Measurements from ENCODE around the gene C16orf95. TPM values are rescaled to one million over a fixed set of nuclear protein-coding genes. Genes with fewer than 3 reads are reported as not detected.

C16orf95 gene
- total RNA-seq, 2 donors from 2014 or later, result 2.7 TPM; not detected in 1

DNA sequence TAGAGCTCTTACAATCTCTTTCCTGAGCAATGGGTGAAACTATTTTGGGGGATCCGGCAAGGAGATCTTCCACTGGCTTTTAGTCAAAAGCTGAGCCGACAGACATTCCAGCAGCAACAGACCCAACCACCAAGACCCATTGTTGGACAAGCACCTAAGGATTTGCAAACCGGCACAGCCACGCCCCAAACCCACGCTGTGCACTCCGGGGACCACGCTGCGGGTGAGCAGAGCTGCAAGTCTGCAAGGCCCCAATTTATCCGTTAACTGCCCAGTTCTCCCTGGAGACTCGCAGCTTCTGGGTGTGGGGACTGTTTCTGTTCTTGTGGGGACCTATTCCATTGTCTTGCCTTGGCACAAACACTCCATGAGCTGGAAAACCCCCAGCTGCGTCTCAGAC, 45.9 kb downstream of the C16orf95 start:
- Histone ChIP-seq H3K27ac (no peak overlapping the region), H3K36me3 (no peaks in the 10 kb centered on the region), H3K4me3 (no peak overlapping the region), H3K27me3 (replicated peaks; ENCODE audit: insufficient read depth) (no peaks in the 10 kb centered on the region), H3K9me3 (no peaks in the 10 kb centered on the region), H3K4me1 (ENCODE audit: control insufficient read depth in 1 of 2, low read depth in 2 of 2) (peaks cover 0 to 2% of the 10 kb centered on the region in 2 donors)
- DNase-seq (ENCODE audit: low spot score) (no peak), ATAC-seq (ENCODE audit: insufficient number of reproducible peaks, low FRiP score, low read depth) (no peak)
- TF ChIP-seq CTCF (IDR thresholded peaks at IDR 0.05), result no peak

GRCh38 chr16:87267566-87267965, 49.6 kb downstream of the C16orf95 start:
- Histone ChIP-seq H3K9me3 (no peaks in the 10 kb centered on the region), H3K4me3 (no peak overlapping the region), H3K27me3 (replicated peaks; ENCODE audit: insufficient read depth) (no peaks in the 10 kb centered on the region), H3K36me3 (no peaks in the 10 kb centered on the region), H3K27ac (no peak overlapping the region), H3K4me1 (ENCODE audit: control insufficient read depth in 1 of 2, low read depth in 2 of 2) (no peaks in the 10 kb centered on the region)
- no peak for ATAC-seq (ENCODE audit: insufficient number of reproducible peaks, low FRiP score, low read depth)
- TF ChIP-seq CTCF (IDR thresholded peaks at IDR 0.05), result no peak
- DNase-seq (ENCODE audit: low spot score), result no peak

DNA sequence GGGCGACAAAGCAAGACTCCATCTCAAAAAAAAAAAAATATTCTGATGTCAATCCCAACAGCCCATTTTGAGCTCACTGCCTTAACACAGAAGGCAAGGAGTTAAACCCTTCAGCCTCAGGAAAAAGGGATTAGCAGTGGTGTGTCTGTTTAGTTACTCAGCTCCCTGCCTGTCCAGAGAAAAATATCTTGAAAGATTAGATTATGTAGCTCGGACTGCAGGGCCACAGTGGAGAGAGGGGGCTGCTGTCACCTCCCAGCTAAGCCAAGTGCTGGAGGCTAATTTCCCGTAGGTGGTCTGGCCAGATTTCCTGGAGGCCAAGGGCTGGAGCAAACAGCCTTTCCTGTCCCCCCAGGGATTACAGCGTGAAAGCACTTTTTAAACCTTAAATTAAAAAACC, 50.3 kb downstream of the C16orf95 start:
- no peak overlapping the region for H3K4me3 ChIP-seq
- DNase-seq (ENCODE audit: low spot score) (no peak), ATAC-seq (ENCODE audit: insufficient number of reproducible peaks, low FRiP score, low read depth) (no peak)
- no peak overlapping the region for H3K27ac ChIP-seq
- no peak for TF ChIP-seq CTCF (IDR thresholded peaks at IDR 0.05)
- H3K9me3 ChIP-seq, result no peaks in the 10 kb centered on the region
- H3K36me3 ChIP-seq, result no peaks in the 10 kb centered on the region
- H3K4me1 ChIP-seq (ENCODE audit: control insufficient read depth in 1 of 2, low read depth in 2 of 2), result no peaks in the 10 kb centered on the region
- H3K27me3 ChIP-seq (replicated peaks; ENCODE audit: insufficient read depth), result no peaks in the 10 kb centered on the region

- no peak for TF ChIP-seq CTCF (IDR thresholded peaks at IDR 0.05)
- DNase-seq (ENCODE audit: low spot score), result no peak
- Histone ChIP-seq H3K27ac (no peak overlapping the region), H3K9me3 (no peaks in the 10 kb centered on the region), H3K36me3 (no peaks in the 10 kb centered on the region), H3K4me3 (no peak overlapping the region), H3K27me3 (replicated peaks; ENCODE audit: insufficient read depth) (no peaks in the 10 kb centered on the region), H3K4me1 (ENCODE audit: control insufficient read depth in 1 of 2, low read depth in 2 of 2) (no peaks in the 10 kb centered on the region)
- ATAC-seq (ENCODE audit: insufficient number of reproducible peaks, low FRiP score, low read depth), result no peak
These were observed 51.9 kb downstream of the C16orf95 start for GRCh38 chr16:87265261-87265660.

- no peak for TF ChIP-seq CTCF (IDR thresholded peaks at IDR 0.05)
- ATAC-seq (ENCODE audit: insufficient number of reproducible peaks, low FRiP score, low read depth), result no peak
- H3K4me3 ChIP-seq, result no peak overlapping the region
- no peaks in the 10 kb centered on the region for H3K27me3 ChIP-seq (replicated peaks; ENCODE audit: insufficient read depth)
- H3K27ac ChIP-seq, result no peak overlapping the region
- no peaks in the 10 kb centered on the region for H3K36me3 ChIP-seq
- no peaks in the 10 kb centered on the region for H3K9me3 ChIP-seq
- no peak for DNase-seq (ENCODE audit: low spot score)
- no peaks in the 10 kb centered on the region for H3K4me1 ChIP-seq (ENCODE audit: control insufficient read depth in 1 of 2, low read depth in 2 of 2)
These were observed 52.6 kb downstream of the C16orf95 start for GRCh38 chr16:87264634-87265033.
